CD4-positive, CD25-positive, alpha-beta regulatory T cell (primary cell): Measurements from ENCODE around the gene ZFP69B. TPM values are rescaled to one million over a fixed set of nuclear protein-coding genes. Genes with fewer than 3 reads are reported as not detected.

Experiments
- ATAC-seq, 2 donors: fragments of 150-1000 bp; cut with Tn5 transposase; one replicate each; pipeline ENCODE4 v1.10.0; 2021; ENCODE audit warnings: low read depth in 2 of 2, moderate number of reproducible peaks in 2 of 2, moderate library complexity in 1 of 2
- DNase-seq, 3 donors: peaks; one replicate each; pipeline versions ENCODE4 v3.0.0 to v3.0.0-alpha.2; 2012 to 2022; ENCODE audit warnings: mixed read lengths in 1 of 3
- H3K27ac ChIP-seq: one replicate; pipeline ENCODE4 v1.7.0; 2013; ENCODE audit warnings: mild to moderate bottlenecking, low read length; ENCODE audit not compliant: insufficient read depth, poor library complexity, severe bottlenecking
- H3K27me3 ChIP-seq: one replicate; pipeline ENCODE4 v1.7.0; 2013; ENCODE audit warnings: low read length; ENCODE audit not compliant: control insufficient read depth, insufficient read depth
- H3K36me3 ChIP-seq: one replicate; pipeline ENCODE4 v1.7.0; 2013; ENCODE audit warnings: mild to moderate bottlenecking, low read length, moderate library complexity; ENCODE audit not compliant: control insufficient read depth, insufficient read depth
- H3K4me1 ChIP-seq: 2 replicates; pipeline ENCODE4 v1.7.0; 2013; ENCODE audit warnings: mild to moderate bottlenecking, low read length; ENCODE audit not compliant: insufficient read depth, control insufficient read depth, poor library complexity, severe bottlenecking
- H3K4me3 ChIP-seq: one replicate; pipeline ENCODE4 v1.7.0; 2013; ENCODE audit warnings: low read depth, mild to moderate bottlenecking, low read length, moderate library complexity
- H3K9me3 ChIP-seq, 2 experiments: 1 replicate in 1 of 2; 2 replicates in 1 of 2; pipeline ENCODE4 v1.7.0; 2013; ENCODE audit warnings: low read length in 2 of 2, mild to moderate bottlenecking in 1 of 2, moderate library complexity in 1 of 2; ENCODE audit not compliant: control insufficient read depth in 2 of 2
- H3K27ac Mint-ChIP-seq, 3 donors: one replicate each; pipeline ENCODE4 v1.8.0; 2020 to 2022; ENCODE audit warnings: mild to moderate bottlenecking in 3 of 3, mixed read lengths in 3 of 3, moderate library complexity in 2 of 3
- H3K27me3 Mint-ChIP-seq: one replicate; pipeline ENCODE4 v1.8.0; 2022; ENCODE audit warnings: mild to moderate bottlenecking, mixed read lengths
- H3K36me3 Mint-ChIP-seq: one replicate; pipeline ENCODE4 v1.8.0; 2020; ENCODE audit warnings: mixed read lengths
- H3K4me1 Mint-ChIP-seq, 4 donors: one replicate each; pipeline ENCODE4 v1.8.0; 2020 to 2022; ENCODE audit warnings: mixed read lengths in 4 of 4, mild to moderate bottlenecking in 1 of 4
- H3K4me3 Mint-ChIP-seq, 4 donors: one replicate each; pipeline ENCODE4 v1.8.0; 2020 to 2022; ENCODE audit warnings: mild to moderate bottlenecking in 4 of 4, mixed read lengths in 4 of 4, moderate library complexity in 3 of 4
- H3K9me3 Mint-ChIP-seq, 7 donors: one replicate each; pipeline ENCODE4 v1.8.0; 2020 to 2022; ENCODE audit warnings: mixed read lengths in 7 of 7, mild to moderate bottlenecking in 3 of 7, moderate library complexity in 2 of 7
- polyA plus RNA-seq, 4 donors: library from polyadenylated mRNA; unstranded; fragments of 300-500 nt; fragmentation: Illumina TruSeq; gene quantifications; one replicate each; pipeline ENCODE4 v1.2.3, GENCODE V29; 2021
- total RNA-seq: library from RNA; stranded (reverse); gene quantifications from one replicate; pipeline ENCODE4 v1.2.3, GENCODE V29; 2022

The ZFP69B gene
- total RNA-seq (2.1 TPM), polyA plus RNA-seq (1 to 10 TPM; 1.3 to 2.6 (median 1.8) TPM)

DNA sequence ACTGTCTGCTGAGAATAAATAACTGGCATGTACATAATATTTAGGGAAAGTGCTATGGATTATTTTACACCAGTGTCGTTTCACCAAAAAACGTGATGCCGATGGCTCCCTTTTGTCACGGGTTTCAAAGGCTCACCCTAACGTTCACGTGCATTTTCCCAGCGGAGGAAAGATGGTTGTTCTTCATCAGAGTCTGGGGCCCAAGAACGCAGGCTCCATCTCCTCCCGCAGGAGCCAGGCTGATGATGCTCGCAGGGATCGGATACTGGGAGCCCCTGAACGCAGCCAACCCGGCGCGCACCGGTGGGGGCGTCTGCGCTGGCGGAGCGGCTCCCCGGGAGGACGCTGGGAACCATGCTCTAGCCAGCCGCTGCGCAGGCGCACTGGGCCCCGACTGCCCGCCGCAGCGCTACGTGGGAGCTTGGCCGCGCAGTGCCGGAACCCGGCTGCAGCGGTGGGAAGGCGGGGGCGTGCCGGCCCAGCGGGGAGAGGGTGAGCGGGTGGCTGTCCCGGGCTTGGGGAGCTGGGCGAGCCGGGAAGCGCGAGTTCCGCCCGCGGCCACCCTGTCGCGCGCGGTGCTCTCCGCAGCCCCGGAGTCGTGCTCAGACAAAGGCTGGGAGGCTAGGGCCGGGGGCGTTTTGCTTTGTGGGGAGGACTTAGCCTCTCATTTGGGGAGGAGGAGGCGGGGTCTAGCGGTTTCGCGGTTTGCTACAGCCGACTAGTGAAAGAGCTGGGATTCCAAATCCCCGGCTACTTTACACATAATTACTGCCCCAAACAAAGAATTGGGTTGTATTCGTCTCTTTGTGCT is at the start of gene ZFP69B:
Gene ZFP69B (plus strand): TSS at position 793 of the 811 bp plus-strand sequence. CDS start 486 bp downstream, outside the sequence.
- Mint-ChIP-seq H3K36me3 (peaks cover 40% of the 10 kb centered on the region), H3K4me3 (peak within 1 kb of the TSS; percentile 92 to 97 (median 93)), H3K9me3 (peaks cover 2 to 46% (median 15%) of the 10 kb centered on the region in 7 donors), H3K4me1 (peaks cover 15 to 26% (median 22%) of the 10 kb centered on the region in 4 donors), H3K27me3 (no peaks in the 10 kb centered on the region), H3K27ac (peak within 1 kb of the TSS; percentile 52 to 91 (median 87))
- DNase-seq (peak; percentile 78 to 88 (median 80)), ATAC-seq (peak; percentile 75 to 79)
- peak within 1 kb of the TSS; percentile 93 for H3K4me3 ChIP-seq
- H3K27ac ChIP-seq: peak within 1 kb of the TSS; percentile 57
- H3K9me3 ChIP-seq: peaks cover 11 to 27% of the 10 kb centered on the region in 2 experiments
- peaks cover 24% of the 10 kb centered on the region for H3K4me1 ChIP-seq
- H3K36me3 ChIP-seq: peaks cover 3% of the 10 kb centered on the region
- H3K27me3 ChIP-seq: no peaks in the 10 kb centered on the region

GRCh38 chr1:40401473-40402201 is 48.6 kb upstream of the ZFP69B start:
- Mint-ChIP-seq H3K4me1 (peaks cover 42 to 91% (median 76%) of the 10 kb centered on the region in 4 donors), H3K27ac (peak overlapping the region; percentile 73 to 95 (median 89)), H3K9me3 (peaks cover 0 to 3% (median 0%) of the 10 kb centered on the region in 7 donors), H3K27me3 (no peaks in the 10 kb centered on the region), H3K36me3 (peaks cover 8% of the 10 kb centered on the region), H3K4me3 (peak overlapping the region; percentile 30 to 72 (median 62))
- peak overlapping the region; percentile 99 for H3K27ac ChIP-seq
- H3K4me3 ChIP-seq: peak overlapping the region; percentile 76
- DNase-seq: no peak
- H3K9me3 ChIP-seq: no peaks in the 10 kb centered on the region
- ATAC-seq: no peak
- peaks cover 23% of the 10 kb centered on the region for H3K36me3 ChIP-seq
- H3K27me3 ChIP-seq: no peaks in the 10 kb centered on the region
- H3K4me1 ChIP-seq: peaks cover 88% of the 10 kb centered on the region

- Histone ChIP-seq H3K36me3 (peaks cover 46% of the 10 kb centered on the region), H3K27ac (peak overlapping the region; percentile 99), H3K27me3 (no peaks in the 10 kb centered on the region), H3K4me3 (peak overlapping the region; percentile 69), H3K9me3 (no peaks in the 10 kb centered on the region), H3K4me1 (peaks cover 56% of the 10 kb centered on the region)
- Mint-ChIP-seq H3K4me3 (peak overlapping the region; percentile 23 to 77 (median 49)), H3K36me3 (peaks cover 21% of the 10 kb centered on the region), H3K27me3 (no peaks in the 10 kb centered on the region), H3K4me1 (peaks cover 40 to 79% (median 62%) of the 10 kb centered on the region in 4 donors), H3K27ac (peak overlapping the region; percentile 89 to 98 (median 95)), H3K9me3 (peaks cover 0 to 3% (median 0%) of the 10 kb centered on the region in 7 donors)
- DNase-seq: peak; percentile 42 to 83 (median 75)
- ATAC-seq: peak; percentile 54 to 63
Observed at GRCh38 chr1:40404670-40405462, 45.4 kb upstream of the ZFP69B start.

DNA sequence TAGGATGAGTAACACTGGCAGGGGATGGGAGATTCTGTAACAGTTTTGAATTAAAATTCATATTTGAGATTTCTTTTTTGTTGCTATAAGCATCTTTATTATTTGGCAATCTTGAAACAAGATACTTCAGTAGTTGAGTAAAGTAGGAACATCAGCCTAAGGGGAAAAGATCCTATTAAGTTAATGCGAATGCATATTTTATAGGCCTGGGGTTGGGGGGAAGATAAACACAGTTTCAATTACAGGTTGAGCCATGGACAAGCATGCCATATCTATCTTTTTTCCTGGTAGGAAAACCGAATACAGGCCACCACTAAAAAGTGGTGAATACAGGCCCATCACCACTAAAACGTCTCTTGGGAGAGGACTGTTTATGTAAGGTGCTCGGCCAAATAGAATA is 44.5 kb upstream of the ZFP69B start:
- H3K4me1 ChIP-seq: peaks cover 47% of the 10 kb centered on the region
- H3K4me3 ChIP-seq: no peak overlapping the region
- Mint-ChIP-seq H3K27me3 (no peaks in the 10 kb centered on the region), H3K4me3 (no peak overlapping the region), H3K36me3 (peaks cover 19% of the 10 kb centered on the region), H3K4me1 (peaks cover 31 to 71% (median 57%) of the 10 kb centered on the region in 4 donors), H3K27ac (peak overlapping the region; percentile 26 to 89 (median 38)), H3K9me3 (no peaks in the 10 kb centered on the region)
- no peak for ATAC-seq
- no peaks in the 10 kb centered on the region for H3K27me3 ChIP-seq
- H3K27ac ChIP-seq: peak overlapping the region; percentile 41
- H3K36me3 ChIP-seq: peaks cover 56% of the 10 kb centered on the region
- DNase-seq: no peak
- no peaks in the 10 kb centered on the region for H3K9me3 ChIP-seq

GRCh38 chr1:40407453-40407852 is 42.8 kb upstream of the ZFP69B start:
- Mint-ChIP-seq H3K4me1 (peaks cover 30 to 59% (median 50%) of the 10 kb centered on the region in 4 donors), H3K27ac (peak overlapping the region in 1 of 3 donors; percentile 34), H3K27me3 (no peaks in the 10 kb centered on the region), H3K36me3 (peaks cover 30% of the 10 kb centered on the region), H3K4me3 (no peak overlapping the region), H3K9me3 (no peaks in the 10 kb centered on the region)
- peaks cover 30% of the 10 kb centered on the region for H3K4me1 ChIP-seq
- H3K4me3 ChIP-seq: no peak overlapping the region
- no peaks in the 10 kb centered on the region for H3K27me3 ChIP-seq
- H3K9me3 ChIP-seq: no peaks in the 10 kb centered on the region
- DNase-seq: no peak
- peaks cover 67% of the 10 kb centered on the region for H3K36me3 ChIP-seq
- no peak for ATAC-seq
- peak overlapping the region; percentile 55 for H3K27ac ChIP-seq

GRCh38 chr1:40409467-40409866 is 40.8 kb upstream of the ZFP69B start:
- H3K9me3 Mint-ChIP-seq: no peaks in the 10 kb centered on the region
- Histone ChIP-seq H3K36me3 (peaks cover 78% of the 10 kb centered on the region), H3K27ac (no peak overlapping the region), H3K9me3 (no peaks in the 10 kb centered on the region), H3K4me1 (peaks cover 10% of the 10 kb centered on the region), H3K27me3 (no peaks in the 10 kb centered on the region), H3K4me3 (no peak overlapping the region)
- H3K4me1 Mint-ChIP-seq: peaks cover 36 to 49% (median 44%) of the 10 kb centered on the region in 4 donors
- peak overlapping the region in 1 of 3 donors; percentile 60 for H3K27ac Mint-ChIP-seq
- no peaks in the 10 kb centered on the region for H3K27me3 Mint-ChIP-seq
- no peak for DNase-seq
- H3K4me3 Mint-ChIP-seq: no peak overlapping the region
- peaks cover 45% of the 10 kb centered on the region for H3K36me3 Mint-ChIP-seq
- no peak for ATAC-seq

DNA sequence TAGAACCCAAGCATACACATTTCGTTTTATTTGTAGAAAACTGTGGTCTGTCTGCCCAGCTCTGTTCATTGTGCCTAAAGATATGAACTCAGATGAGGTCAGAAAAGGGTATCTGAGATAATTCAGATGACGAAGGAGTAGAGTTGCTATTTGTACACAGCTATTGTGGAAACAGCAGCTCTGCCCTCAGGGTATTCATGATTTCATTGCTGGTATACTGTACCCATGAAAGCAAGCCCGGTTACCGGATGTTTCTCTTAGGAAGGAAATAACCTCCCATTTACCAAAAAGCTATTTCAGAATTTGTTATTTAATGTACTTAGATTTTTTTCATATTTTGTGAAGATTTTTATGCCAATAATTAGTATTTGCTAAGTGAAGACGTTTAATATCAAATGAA is 39.0 kb upstream of the ZFP69B start:
- no peak overlapping the region for H3K4me3 Mint-ChIP-seq
- peak overlapping the region; percentile 39 for H3K27ac ChIP-seq

More for the DNA sequence above, 39.0 kb upstream of the ZFP69B start:
- no peaks in the 10 kb centered on the region for H3K27me3 Mint-ChIP-seq
- ATAC-seq: no peak
- no peaks in the 10 kb centered on the region for H3K4me1 ChIP-seq
- H3K36me3 ChIP-seq: peaks cover 94% of the 10 kb centered on the region
- no peaks in the 10 kb centered on the region for H3K9me3 ChIP-seq
- H3K4me3 ChIP-seq: no peak overlapping the region
- no peaks in the 10 kb centered on the region for H3K27me3 ChIP-seq
- no peaks in the 10 kb centered on the region for H3K9me3 Mint-ChIP-seq
- H3K4me1 Mint-ChIP-seq: peaks cover 30 to 37% (median 34%) of the 10 kb centered on the region in 4 donors
- peaks cover 59% of the 10 kb centered on the region for H3K36me3 Mint-ChIP-seq
- no peak for DNase-seq
- no peak overlapping the region for H3K27ac Mint-ChIP-seq
